ENCODE data around the gene GPSM3. TPM values are rescaled to one million over a fixed set of nuclear protein-coding genes. Genes with fewer than 3 reads are reported as not detected.
A peak's percentile ranks its signal among the peaks of the same experiment; 100 is the strongest.

Gene GPSM3
- total and polyA plus RNA-seq, 2 of the 13 experiments (the other 11 are each of a cell fraction or from before 2014, with no cell fraction given), result 0.18 to 6.2 TPM

GRCh38 chr6:32195902-32196681 is 3.6 kb upstream of the GPSM3 start (continued):
- TF ChIP-seq ZBTB37 (CRISPR knock-in tag; IDR thresholded peaks at IDR 0.05), result no peak; the same call in 1 of the 2 replicates
- TF ChIP-seq, protein P1, sequence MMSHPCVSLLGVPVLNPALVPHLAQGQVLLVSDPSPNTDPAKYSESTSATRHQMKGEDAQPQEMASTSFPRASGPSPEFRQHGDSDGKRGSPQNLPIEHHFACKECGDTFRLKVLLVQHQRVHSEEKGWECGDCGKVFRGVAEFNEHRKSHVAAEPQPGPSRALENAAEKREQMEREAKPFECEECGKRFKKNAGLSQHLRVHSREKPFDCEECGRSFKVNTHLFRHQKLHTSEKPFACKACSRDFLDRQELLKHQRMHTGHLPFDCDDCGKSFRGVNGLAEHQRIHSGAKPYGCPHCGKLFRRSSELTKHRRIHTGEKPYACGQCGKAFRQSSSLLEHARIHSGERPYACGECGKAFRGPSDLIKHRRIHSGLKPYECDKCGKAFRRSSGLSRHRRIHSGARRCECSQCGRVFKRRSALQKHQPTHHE (CRISPR knock-in tag; IDR thresholded peaks at IDR 0.05; ENCODE audit: borderline replicate concordance), result peak; percentile 68; the same call in 1 of the 2 replicates
- TF ChIP-seq SMAD9 (CRISPR knock-in tag; IDR thresholded peaks at IDR 0.05), result no peak
- no peak for TF ChIP-seq ZNF468 (CRISPR knock-in tag; IDR thresholded peaks at IDR 0.05)
- TF ChIP-seq ZNF34 (CRISPR knock-in tag; IDR thresholded peaks at IDR 0.05; ENCODE audit: borderline replicate concordance), result 0 out of 2 replicates have a peak, but pooled peaks have one; percentile 60
- peak; percentile 94 for TF ChIP-seq ZNF547 (CRISPR knock-in tag; IDR thresholded peaks at IDR 0.05)
- no peak for TF ChIP-seq ZNF138 (CRISPR knock-in tag; IDR thresholded peaks at IDR 0.05; ENCODE audit: low read depth)
- TF ChIP-seq SSRP1 (CRISPR knock-in tag; IDR thresholded peaks at IDR 0.05), result peak; percentile 87; the same call in 1 of the 2 replicates
- no peak; the same call in 1 of the 2 replicates for TF ChIP-seq HOXA5 (CRISPR knock-in tag; IDR thresholded peaks at IDR 0.05)
- peak; percentile 81; the same call in 1 of the 2 replicates for TF ChIP-seq STAT5B (CRISPR knock-in tag; IDR thresholded peaks at IDR 0.05)
- TF ChIP-seq, protein P2, sequence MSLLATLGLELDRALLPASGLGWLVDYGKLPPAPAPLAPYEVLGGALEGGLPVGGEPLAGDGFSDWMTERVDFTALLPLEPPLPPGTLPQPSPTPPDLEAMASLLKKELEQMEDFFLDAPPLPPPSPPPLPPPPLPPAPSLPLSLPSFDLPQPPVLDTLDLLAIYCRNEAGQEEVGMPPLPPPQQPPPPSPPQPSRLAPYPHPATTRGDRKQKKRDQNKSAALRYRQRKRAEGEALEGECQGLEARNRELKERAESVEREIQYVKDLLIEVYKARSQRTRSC (CRISPR knock-in tag; IDR thresholded peaks at IDR 0.05; ENCODE audit: low read depth), result peak; percentile 48; the same call in 1 of the 2 replicates
- TF ChIP-seq TEAD3 (CRISPR knock-in tag; optimal IDR thresholded peaks at IDR 0.05; ENCODE audit: borderline replicate concordance), result no peak
- no peak for TF ChIP-seq ZNF577 (CRISPR knock-in tag; IDR thresholded peaks at IDR 0.05; ENCODE audit: borderline replicate concordance, low read depth)
- TF ChIP-seq JUNB (CRISPR knock-in tag; IDR thresholded peaks at IDR 0.05; ENCODE audit: borderline replicate concordance), result no peak
- no peak for TF ChIP-seq SMYD3 (CRISPR knock-in tag; IDR thresholded peaks at IDR 0.05)
- no peak for TF ChIP-seq CBX1 (IDR thresholded peaks at IDR 0.05; ENCODE audit: low read depth)
- TF ChIP-seq, protein P3, sequence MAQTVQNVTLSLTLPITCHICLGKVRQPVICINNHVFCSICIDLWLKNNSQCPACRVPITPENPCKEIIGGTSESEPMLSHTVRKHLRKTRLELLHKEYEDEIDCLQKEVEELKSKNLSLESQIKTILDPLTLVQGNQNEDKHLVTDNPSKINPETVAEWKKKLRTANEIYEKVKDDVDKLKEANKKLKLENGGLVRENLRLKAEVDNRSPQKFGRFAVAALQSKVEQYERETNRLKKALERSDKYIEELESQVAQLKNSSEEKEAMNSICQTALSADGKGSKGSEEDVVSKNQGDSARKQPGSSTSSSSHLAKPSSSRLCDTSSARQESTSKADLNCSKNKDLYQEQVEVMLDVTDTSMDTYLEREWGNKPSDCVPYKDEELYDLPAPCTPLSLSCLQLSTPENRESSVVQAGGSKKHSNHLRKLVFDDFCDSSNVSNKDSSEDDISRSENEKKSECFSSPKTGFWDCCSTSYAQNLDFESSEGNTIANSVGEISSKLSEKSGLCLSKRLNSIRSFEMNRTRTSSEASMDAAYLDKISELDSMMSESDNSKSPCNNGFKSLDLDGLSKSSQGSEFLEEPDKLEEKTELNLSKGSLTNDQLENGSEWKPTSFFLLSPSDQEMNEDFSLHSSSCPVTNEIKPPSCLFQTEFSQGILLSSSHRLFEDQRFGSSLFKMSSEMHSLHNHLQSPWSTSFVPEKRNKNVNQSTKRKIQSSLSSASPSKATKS (CRISPR knock-in tag; IDR thresholded peaks at IDR 0.05), result no peak; the same call in 1 of the 2 replicates
- 0 out of 2 replicates have a peak, but pooled peaks have one; percentile 11 for TF ChIP-seq SMAD1 (CRISPR knock-in tag; IDR thresholded peaks at IDR 0.05; ENCODE audit: borderline replicate concordance, low read depth)
- 0 out of 2 replicates have a peak, but pooled peaks have one; percentile 7 for TF ChIP-seq ZNF263 (CRISPR knock-in tag; IDR thresholded peaks at IDR 0.05)
- TF ChIP-seq, protein P4, sequence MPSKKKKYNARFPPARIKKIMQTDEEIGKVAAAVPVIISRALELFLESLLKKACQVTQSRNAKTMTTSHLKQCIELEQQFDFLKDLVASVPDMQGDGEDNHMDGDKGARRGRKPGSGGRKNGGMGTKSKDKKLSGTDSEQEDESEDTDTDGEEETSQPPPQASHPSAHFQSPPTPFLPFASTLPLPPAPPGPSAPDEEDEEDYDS (CRISPR knock-in tag; IDR thresholded peaks at IDR 0.05), result no peak
- TF ChIP-seq ZSCAN9 (CRISPR knock-in tag; IDR thresholded peaks at IDR 0.05; ENCODE audit: borderline replicate concordance), result peak; percentile 72; the same call in 1 of the 2 replicates
